NOMO-1 (cell line): ENCODE measurements around the gene CHMP1A.
"Not testable (repeated sequence)": the region's sequence is repeated elsewhere in the genome, so short reads cannot be mapped to it uniquely, and the experiment has no call there.

Experiments
- DNase-seq, 2 experiments: peaks; one replicate each; lab custom pipeline; 2025; ENCODE audit not compliant: unreplicated experiment in 2 of 2; lab: John Stamatoyannopoulos, UW

Gene CHMP1A

DNA sequence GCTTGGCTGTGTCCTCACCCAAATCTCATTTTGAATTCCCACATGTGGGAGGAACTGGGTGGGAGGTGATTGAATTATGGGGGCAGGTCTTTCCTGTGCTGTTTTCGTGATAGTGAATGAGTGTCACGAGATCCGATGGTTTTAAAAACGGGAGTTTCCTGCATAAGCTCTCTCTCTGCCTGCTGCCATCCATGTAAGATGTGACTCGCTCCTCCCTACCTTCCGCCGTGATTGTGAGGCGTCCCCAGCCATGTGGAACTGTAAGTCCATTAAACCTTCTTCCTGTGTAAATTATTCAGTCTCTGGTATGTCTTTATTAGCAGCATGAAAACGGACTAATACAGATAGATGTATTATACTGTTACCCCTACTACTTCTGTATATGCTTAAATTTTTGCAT is 3.7 kb upstream of the CHMP1A start:
- DNase-seq, result no peak

DNA sequence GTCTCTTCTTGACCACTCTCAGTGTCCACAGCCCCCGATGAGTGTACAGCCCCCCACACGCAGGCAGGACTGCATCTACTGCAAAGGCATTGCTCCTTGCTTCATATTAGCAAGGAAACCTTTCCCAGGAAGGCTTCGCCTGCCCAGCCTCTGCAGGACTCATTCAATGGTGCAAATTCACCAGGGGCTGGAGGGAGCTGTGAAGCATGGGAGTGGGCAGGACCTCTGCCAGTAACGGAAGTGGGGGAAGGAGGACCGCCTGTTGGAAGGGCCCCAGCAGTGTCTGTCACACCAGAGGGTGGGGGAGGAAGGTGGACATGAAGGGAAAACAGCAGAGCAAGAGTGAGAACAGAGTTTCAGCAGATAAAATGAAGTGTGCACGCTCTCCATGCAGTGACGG is 2.6 kb upstream of the CHMP1A start:
- DNase-seq, result no peak

DNA sequence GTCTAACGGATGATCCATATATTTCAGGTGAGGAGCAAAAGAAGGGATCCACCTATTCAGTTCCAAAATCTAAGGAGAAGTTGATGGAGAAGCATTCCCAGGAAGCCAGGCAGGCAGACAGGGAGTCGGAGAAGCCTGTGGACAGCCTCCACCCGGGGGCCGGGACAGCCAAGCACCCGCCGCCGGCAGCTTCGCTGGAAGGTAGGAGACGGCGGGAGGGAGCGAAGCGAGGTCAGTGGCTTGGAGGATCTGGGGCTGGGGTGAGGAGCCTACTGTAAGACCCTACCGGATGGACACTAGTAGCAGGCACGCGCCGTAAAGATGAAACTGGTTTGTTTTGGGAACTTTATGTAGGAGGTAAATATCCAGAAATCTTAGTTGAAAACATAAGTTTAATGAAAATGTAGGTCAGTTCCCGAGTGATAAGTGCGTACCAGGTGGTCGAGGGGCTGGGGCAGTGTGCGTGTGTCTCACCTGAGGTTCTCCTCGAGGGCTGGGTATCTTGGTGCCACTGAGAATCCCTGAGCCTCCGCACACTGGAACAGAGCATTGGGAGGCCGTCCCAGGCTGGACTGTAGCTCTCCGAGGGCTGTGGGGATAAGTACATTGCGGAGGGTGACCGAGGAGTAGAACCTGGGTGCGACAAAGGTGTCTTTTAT is 842 bp upstream of the CHMP1A start:
- DNase-seq, result no peak

DNA sequence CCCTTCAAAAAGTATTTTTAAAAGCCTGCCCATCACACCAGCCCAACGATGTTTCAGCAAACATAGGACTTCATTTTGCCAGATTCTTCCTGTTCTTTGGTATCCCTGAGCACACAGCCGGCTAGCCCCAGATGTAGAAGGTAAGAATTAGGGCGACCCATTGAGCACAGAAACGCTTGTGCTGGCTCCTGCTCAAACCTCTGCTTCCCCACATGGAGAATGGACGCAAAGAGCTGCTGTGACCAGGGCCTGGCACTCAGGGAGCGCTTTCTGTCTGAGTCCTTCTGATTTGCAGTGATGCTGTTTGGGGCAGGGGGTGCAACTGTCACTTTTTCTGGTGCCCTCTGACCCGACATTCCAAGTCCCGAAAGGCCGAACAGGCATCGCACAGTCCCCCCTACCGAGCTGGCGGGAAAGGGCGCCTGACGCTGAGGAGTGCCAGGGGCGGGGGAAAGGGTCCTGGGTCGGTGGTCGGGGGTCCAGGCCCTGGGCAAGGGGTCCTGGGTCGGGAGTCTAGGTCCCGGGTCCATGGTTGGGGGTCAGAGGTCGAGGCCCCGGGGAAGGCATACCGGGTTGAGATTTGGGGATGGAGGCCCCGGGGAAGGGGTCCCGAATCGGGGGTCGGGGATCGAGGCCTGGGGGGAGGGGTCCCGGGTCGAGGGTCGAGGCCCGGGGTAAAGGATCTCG is 930 bp downstream of the CHMP1A start:
- DNase-seq, result no peak

DNA sequence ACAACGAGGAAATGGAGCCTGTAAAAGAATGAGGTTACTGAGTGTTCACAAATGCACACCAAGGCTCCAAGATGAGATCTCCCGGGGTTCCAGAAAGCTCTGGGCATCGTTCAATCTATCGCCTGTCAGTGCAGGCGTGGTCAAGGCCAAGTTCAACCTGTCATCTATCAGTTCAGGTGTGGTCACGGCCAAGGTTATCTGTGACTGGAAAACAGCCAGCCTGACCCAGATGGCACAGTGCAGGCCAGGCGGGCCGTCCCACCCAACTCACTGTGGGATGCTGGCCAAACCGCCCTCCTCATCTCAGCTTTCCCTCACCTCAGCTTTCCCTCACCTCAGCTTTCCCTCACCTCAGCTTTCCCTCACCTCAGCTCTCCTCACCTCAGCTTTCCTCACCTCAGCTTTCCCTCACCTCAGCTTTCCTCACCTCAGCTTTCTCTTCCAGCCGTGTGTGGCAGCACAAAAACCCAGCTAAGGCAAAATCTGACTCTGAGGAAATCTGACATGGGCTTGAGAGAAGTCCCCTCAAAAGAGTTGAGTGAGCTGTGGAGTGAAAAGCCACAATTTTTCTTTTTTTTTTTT is 2.4 kb downstream of the CHMP1A start:
- DNase-seq, result no peak

DNA sequence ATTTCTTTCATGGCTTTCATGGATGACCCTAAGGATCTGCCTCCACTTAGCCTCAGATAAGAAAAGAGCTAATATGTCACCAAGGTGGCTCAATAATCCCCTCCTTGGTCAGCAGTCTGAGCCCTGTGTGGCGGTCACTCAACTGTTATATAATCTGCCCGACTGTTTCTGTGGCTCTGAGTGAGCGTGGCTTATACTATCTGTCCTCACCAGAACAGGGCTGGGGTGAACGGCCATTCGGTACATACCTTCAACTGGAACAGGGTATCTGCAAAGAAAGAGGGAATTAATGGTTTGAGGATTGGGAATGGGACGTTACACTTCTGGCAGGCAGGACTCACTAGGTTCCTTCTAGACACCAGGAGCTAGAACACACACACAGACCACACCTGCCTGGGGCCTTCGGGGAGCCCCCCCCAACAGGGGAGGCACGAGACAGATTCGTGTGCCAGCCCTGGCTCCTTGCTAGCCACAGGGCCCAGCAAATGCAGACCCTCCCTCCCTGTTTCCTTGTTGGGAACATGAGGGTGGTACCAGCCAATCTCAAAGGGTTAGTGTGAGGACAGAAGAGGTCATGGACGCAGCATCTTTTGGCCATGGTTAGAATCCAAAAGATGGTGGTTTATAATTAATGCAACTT is 3.7 kb downstream of the CHMP1A start:
- no peak for DNase-seq

DNA sequence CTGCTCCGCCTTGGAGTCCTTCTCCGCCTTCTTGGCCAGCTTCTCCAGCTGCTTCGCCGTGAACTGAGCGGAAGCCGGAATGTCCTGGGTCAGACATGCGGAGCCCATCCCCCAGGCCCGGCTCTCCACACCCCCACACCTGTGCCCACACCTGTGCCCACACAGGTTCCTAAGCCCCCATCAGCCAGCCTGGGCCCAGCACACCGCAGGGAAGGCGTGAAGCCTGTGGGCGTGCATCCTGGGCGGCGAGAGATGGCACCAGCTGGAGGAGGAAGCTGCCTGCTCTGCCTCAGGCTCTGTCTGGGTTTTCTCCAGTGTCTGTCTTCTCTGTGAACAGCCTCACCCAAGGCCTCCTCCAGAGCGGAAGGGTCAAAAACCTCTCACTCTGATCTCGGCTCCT is 5.9 kb downstream of the CHMP1A start:
- no peak for DNase-seq

DNA sequence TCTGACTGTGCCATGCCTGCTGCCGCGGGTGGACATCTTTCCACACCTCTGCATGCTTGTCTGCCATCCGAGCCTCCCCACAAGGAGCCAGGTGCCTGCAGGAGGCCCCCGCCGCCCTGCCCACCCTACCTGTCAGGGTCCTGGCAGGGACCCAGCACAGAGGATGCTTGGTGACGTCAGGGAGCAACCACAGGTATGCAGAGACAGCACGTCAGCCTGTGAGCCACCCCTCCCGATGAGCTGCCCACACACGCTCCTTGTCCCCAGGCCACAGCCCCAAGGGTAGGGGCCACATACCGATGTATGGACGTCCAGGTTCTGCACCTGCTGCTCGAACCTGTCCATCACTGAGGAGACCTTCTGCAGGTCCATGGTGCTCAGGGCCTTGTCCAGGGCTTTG is 10.6 kb downstream of the CHMP1A start:
- DNase-seq, result no peak

DNA sequence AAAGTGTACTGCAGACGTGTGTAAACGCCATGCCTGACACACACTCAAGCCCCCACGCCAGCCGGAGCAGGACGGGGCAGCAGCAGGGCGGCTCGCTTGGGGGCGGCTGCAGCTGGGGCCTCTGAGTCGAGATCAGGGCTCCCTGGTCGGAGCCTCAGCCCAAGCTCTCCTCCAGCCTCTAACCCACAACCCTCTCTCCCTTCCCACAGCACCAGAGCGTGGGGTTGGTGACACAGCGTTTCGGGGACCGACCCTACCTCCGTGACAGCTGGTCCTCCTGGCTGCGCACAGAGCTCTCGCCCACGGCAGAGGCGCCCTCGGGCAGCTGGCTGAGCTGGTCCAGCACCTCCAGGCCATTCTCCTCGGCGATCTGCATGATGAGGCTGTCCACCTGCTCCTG is 11.2 kb downstream of the CHMP1A start:
- DNase-seq, result no peak

DNA sequence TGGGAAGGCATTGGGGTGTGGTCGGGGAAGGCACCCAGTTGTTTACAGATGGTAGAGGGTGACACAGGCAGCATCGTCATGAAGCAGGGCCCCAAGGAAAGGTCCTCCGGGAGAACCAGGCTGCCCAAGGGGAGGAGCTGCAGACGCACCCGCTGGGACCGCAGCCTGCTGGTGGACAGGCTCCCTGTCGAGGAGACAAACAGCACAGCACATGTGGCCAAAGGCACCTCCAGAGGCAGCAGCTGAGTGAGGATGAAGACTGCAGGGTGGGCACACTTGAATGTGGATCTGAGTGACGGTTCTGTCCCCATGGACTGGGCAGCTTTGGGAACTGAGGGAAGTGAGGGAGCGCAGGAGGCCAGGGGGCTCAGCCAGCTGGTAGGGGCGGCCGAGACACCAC is 12.4 kb downstream of the CHMP1A start:
- no peak for DNase-seq

DNA sequence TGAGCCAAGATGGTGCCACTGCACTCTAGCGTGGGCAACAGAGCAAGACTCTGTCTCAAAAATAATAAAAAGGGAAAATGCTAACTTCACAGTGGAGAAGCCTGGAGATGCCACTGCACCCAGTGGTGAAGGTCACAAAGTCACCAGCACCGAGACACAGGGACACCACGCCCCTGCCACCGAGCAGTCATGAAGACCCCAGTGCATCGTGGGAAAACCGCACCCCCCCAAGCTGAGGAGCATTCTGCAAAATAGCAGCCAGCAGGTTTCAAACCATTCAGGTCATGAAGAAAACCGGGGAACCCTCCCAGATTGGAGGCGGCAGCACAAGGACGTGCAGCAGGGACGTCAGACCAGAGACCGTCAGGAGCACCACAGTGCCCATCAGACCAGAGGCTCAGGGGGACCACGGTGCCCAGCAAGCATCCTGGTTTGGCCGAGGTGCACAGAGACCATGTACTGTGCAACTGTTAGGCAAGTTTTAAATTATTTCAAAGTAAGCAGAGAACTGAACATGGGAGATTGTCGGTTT is 13.7 kb downstream of the CHMP1A start:
- no peak for DNase-seq

DNA sequence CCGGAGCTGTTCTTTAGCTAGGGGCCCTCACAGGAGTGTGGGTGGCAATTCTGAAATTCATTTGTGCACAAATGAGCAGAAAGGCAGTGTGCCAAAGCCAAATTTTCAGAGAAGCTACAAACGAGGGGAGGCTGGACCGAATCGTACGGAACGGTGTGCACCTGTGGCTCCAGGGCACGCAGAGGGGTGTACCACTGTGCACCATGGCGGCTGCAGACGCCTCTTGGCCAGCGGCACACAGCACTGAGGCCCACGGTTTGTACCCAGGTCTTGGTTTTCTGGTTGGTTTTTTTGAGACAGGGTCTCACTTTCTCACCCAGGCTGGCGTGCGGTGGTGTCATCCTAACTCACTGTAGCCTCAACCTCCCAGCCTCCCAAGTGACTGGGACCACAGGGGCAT is 14.9 kb downstream of the CHMP1A start:
- DNase-seq, result no peak

DNA sequence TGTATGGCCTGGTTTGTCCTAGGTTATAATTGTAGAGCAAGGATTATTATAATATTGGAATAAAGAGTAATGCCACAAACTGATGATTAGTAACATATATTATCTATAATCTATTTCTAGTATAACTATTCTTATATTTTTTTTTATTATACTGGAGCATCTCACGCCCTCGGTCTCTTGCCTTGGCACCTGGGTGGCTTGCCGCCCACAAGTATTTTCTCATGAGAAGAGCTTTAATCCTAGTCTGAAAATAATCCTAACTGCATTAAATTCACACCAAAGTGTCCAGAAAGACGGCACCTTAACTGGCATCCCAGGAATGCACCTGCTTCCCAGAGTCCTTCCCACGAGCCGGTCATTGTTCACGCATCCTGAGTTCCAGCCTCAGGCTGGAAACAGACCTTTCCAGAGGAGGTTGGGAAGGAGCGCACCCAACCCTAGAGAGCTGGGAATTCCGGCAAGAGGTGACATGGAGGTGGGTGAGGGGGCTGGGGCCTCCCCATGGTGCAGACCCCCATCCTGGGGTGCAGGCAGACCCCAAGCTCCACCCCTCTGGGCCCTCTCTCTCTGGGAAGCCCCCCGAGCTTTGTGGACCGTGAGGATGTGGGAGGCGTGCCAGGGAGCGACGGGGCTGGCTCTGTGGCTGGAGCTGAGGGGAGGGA is 15.9 kb downstream of the CHMP1A start:
- no peak for DNase-seq

DNA sequence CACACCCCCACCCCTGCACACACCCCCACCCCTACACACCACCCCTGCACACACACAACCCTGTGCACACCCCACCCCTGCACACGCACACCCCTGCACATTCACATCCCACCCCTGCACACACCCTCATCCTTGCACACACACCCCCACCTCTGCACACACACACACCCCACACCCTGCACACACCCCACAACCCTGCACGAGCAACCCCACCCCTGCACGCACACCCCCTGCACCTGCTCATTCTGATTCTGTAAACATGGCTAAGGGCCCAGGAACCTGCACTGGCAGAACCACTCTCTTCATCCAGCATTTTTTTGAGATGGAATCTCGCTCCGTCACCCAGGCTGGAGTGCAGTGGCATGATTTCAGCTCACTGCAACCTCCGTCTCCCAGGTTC is 18.1 kb downstream of the CHMP1A start:
- no peak for DNase-seq

DNA sequence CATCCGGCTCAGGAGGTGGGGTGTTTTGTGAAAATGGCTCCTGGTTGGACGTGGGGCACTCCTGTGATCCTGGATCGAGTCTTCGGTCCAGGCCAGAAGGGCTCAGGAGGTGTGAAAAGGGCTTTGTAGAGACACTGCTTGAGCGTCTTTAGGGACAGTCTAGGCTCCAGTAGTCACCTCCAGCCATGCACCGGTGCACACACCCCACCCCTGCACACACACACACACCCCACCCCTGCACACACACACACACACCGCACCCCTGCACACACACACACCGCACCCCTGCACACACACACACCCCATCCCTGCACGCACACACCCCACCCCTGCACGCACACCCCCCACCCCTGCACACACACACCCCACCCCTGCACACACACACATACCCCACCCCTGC is 19.1 kb downstream of the CHMP1A start:
- no peak for DNase-seq

DNA sequence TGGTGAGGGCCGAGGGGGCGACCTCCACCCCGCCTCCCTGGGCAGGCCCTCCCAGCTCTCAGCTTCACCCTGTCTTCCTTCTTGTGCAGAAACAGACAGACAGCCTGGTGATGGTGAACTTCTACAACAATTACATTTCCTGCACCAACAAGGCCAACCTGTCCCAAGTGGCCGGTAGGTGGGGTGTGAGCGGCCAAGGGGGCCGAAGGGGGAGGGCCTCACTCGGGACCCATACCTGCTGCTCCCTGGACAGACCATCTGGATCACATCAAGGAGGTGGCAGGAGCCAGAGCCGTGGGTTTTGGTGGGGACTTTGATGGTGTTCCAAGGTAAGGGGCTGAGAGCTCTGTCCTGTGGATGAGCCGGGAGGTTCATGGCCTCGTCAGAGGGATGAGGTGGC is 20.1 kb downstream of the CHMP1A start:
- no peak for DNase-seq

DNA sequence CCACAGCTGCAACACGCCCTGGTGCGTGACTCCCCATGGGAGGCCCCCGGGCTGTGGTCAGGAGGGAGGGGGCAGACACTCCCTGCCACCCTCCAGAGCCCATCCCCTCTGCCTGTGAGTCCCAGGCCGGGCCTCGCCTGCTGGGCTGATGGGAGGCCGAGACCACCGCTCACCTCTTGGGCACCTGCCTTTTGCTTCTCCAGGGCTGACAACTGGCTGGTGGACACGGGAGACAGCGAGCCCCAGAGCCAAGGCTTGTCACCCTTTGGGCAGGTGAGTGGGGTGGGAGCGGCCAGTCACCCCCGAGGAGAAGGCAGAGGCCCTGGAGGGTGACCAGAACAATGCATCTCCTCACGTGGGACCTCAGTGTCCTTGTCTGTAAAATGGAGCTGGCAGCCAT is 20.8 kb downstream of the CHMP1A start:
- DNase-seq, result no peak

DNA sequence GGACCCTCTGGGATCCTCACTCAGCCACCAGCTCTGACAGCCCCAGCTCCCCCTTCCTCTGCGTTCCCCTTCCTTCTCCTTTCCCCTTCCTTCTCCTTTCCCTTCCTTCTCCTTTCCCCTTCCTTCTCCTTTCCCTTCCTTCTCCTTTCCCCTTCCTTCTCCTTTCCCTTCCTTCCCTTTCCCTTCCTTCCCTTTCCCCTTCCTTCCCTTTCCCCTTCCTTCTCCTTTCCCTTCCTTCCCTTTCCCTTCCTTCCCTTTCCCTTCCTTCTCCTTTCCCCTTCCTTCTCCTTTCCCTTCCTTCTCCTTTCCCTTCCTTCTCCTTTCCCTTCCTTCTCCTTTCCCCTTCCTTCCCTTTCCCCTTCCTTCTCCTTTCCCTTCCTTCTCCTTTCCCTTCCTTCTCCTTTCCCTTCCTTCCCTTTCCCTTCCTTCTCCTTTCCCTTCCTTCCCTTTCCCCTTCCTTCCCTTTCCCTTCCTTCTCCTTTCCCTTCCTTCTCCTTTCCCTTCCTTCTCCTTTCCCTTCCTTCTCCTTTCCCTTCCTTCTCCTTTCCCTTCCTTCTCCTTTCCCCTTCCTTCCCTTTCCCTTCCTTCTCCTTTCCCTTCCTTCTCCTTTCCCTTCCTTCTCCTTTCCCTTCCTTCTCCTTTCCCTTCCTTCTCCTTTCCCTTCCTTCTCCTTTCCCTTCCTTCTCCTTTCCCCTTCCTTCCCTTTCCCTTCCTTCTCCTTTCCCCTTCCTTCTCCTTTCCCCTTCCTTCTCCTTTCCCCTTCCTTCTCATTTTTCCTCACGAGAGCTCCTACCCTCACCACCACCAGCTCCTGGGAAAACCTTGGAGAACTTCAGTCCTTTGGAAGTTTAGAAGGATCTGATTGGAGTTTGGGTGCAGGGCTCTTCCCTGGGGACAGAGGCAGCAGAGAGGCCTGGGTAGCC is 22.8 kb downstream of the CHMP1A start:
- not testable (repeated sequence) for DNase-seq

DNA sequence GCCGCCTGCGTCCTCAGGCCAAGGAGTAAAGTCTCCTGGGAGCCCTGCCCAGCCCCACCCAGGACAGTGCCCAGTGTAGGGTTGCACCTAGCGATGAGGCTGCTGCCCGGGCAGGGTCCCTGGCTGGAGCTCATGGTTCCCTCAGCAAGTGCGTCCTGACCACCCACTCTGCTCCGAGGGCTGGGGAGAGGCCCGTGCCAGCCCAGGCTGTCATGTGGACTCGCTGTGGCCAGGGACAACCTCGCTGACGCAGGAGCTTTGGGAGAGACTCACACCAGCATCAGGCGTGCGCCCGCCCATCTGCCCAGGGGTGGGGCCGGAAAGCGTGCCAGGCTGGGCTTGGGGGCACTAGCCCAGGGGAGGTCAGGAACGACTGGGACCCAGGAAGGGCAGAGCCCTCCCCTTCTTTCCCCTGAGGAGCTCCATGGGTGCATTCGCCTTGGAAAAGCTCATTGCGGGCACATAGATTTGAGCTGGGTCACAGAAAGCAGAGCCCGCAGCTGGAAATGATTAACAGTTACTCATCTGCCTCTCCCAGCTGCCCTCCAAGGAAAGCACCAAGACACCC is 24.4 kb downstream of the CHMP1A start:
- DNase-seq, result no peak
